ENCODE measurements around the gene TFF3.

The TFF3 gene

DNA sequence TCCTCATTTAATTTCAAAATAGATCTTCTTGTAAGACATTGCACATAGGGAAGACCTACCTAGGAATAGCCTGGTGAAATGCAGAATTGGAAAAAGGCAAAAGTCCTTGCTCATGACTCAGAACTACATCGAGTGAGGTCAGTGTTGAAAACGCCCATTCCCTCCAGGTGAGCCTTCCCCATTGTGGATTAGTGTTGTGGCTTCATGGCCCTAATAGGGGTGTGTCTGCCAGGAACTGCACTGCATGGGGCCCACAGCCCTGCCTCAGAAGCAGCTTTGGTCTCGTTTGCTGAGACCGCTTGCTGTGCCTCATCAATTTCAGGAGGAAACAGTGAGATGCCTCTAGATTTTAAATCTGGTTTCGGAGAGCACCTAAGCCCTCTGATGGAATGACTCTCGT lies 17.0 kb downstream of the TFF3 start:
- H3K36me3 ChIP-seq: peaks cover 0 to 16% (median 0%) of the 10 kb centered on the region in 3 donors
- H3K4me3 ChIP-seq: no peak overlapping the region
- H3K27ac ChIP-seq: no peak overlapping the region
- H3K9me3 ChIP-seq: no peaks in the 10 kb centered on the region
- no peak for DNase-seq
- H3K27me3 ChIP-seq: peaks cover 0 to 32% of the 10 kb centered on the region in 2 donors
- intact Hi-C loops (cut with DNase I; ENCODE audit: low total_unique reads): no loop called here
- TF ChIP-seq, protein P1, sequence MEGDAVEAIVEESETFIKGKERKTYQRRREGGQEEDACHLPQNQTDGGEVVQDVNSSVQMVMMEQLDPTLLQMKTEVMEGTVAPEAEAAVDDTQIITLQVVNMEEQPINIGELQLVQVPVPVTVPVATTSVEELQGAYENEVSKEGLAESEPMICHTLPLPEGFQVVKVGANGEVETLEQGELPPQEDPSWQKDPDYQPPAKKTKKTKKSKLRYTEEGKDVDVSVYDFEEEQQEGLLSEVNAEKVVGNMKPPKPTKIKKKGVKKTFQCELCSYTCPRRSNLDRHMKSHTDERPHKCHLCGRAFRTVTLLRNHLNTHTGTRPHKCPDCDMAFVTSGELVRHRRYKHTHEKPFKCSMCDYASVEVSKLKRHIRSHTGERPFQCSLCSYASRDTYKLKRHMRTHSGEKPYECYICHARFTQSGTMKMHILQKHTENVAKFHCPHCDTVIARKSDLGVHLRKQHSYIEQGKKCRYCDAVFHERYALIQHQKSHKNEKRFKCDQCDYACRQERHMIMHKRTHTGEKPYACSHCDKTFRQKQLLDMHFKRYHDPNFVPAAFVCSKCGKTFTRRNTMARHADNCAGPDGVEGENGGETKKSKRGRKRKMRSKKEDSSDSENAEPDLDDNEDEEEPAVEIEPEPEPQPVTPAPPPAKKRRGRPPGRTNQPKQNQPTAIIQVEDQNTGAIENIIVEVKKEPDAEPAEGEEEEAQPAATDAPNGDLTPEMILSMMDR (IDR thresholded peaks at IDR 0.05): no peak
- H3K4me1 ChIP-seq: no peaks in the 10 kb centered on the region

DNA sequence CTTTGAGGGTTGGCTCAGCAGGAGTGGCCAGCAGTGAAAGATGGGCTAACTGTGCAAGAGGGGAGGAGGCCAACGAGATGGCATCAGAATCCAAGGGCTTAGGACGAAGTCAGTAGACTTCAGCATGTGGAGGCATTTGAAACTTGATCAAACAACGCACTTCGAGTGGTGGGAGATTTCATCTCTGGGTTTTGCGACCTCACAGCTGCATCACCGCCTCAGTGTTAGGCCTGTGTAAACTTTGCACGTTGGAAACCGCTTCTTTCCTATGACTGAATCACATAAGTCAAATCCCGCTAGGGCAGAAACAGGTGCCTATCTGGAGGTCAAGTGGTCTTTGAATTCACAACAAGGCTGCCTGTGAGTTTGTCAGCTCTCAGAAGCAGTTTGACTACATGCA lies 17.8 kb downstream of the TFF3 start:
- Histone ChIP-seq H3K4me3 (no peak overlapping the region), H3K36me3 (peaks cover 0 to 20% (median 0%) of the 10 kb centered on the region in 3 donors), H3K27me3 (peaks cover 0 to 32% of the 10 kb centered on the region in 2 donors), H3K9me3 (no peaks in the 10 kb centered on the region), H3K27ac (no peak overlapping the region), H3K4me1 (no peaks in the 10 kb centered on the region)
- TF ChIP-seq, protein P1 (IDR thresholded peaks at IDR 0.05): no peak
- intact Hi-C loops (cut with DNase I; ENCODE audit: low total_unique reads): no loop called here
- no peak for DNase-seq

DNA sequence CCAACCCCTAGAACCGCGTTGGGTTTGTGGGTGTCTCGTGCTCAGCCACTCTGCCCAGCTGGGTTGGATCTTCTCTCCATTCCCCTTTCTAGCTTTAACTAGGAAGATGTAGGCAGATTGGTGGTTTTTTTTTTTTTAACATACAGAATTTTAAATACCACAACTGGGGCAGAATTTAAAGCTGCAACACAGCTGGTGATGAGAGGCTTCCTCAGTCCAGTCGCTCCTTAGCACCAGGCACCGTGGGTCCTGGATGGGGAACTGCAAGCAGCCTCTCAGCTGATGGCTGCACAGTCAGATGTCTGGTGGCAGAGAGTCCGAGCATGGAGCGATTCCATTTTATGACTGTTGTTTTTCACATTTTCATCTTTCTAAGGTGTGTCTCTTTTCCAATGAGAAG lies 18.7 kb downstream of the TFF3 start:
- H3K4me1 ChIP-seq: no peaks in the 10 kb centered on the region
- no peak overlapping the region for H3K4me3 ChIP-seq
- intact Hi-C loops (cut with DNase I; ENCODE audit: low total_unique reads): no loop called here
- H3K9me3 ChIP-seq: no peaks in the 10 kb centered on the region
- peaks cover 0 to 23% of the 10 kb centered on the region in 2 donors for H3K27me3 ChIP-seq
- H3K36me3 ChIP-seq: peaks cover 0 to 28% (median 0%) of the 10 kb centered on the region in 3 donors
- DNase-seq: no peak
- no peak overlapping the region for H3K27ac ChIP-seq
- TF ChIP-seq, protein P1 (IDR thresholded peaks at IDR 0.05): no peak

DNA sequence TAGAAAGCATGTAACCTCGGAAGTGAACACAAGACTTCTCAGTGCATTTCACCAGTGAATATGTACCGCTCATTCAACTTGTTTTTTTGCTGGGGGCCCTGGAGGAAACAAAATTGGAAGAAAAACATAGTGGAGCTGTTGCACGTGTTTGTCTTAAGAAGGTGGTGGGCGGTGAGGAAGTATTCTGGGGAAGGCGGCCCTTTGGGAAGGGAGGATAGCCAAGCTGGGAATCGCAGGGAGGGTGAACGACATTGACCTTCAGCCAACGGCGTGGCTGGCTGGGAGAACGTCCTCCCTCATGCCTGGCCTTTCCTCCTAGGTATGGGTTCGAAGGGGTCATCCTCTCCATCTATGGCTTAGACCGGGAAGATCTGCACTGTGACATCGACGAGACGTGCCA lies 19.4 kb downstream of the TFF3 start:
- Histone ChIP-seq H3K9me3 (no peaks in the 10 kb centered on the region), H3K27ac (no peak overlapping the region), H3K4me1 (no peaks in the 10 kb centered on the region), H3K27me3 (peaks cover 0 to 19% of the 10 kb centered on the region in 2 donors), H3K4me3 (no peak overlapping the region), H3K36me3 (peaks cover 0 to 35% (median 0%) of the 10 kb centered on the region in 3 donors)
- DNase-seq: no peak
- TF ChIP-seq, protein P1 (IDR thresholded peaks at IDR 0.05): no peak
- intact Hi-C loops (cut with DNase I; ENCODE audit: low total_unique reads): no loop called here

DNA sequence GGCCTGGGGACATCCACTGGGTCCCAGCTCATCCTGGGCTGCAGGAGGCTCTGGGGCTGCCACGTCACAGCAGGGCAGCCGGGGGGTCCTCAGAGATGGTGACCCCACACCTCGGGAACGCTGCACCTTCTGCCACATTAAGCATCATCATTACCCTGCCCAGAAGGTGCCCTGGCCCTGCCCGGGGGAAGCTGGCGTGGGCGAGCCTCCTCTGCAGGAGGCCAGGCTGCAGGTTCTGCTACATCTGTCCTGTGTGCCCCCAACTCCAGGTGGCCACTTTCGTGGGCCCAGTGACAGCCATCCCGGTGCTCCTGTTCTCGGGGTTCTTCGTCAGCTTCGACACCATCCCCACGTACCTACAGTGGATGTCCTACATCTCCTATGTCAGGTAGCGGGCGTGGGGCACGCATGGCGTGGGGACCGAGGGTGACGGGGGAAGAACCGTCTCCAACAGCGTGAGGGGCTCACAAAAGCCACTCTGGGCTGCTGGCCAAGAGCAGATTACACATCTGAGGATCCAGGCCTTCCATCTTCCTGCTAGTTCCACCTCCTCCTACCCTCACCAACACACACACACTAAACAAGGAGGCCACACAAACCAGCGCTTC lies 20.8 kb downstream of the TFF3 start:
- Histone ChIP-seq H3K36me3 (peaks cover 0 to 45% (median 0%) of the 10 kb centered on the region in 3 donors), H3K27ac (no peak overlapping the region)

More for the DNA sequence above, 20.8 kb downstream of the TFF3 start:
- intact Hi-C loops (cut with DNase I; ENCODE audit: low total_unique reads): no loop called here
- Histone ChIP-seq H3K4me1 (no peaks in the 10 kb centered on the region), H3K27me3 (peaks cover 0 to 11% of the 10 kb centered on the region in 2 donors), H3K9me3 (no peaks in the 10 kb centered on the region), H3K4me3 (no peak overlapping the region)
- TF ChIP-seq, protein P1 (IDR thresholded peaks at IDR 0.05): no peak
- no peak for DNase-seq
